K562 (cell line): ENCODE results near the gene ALK. TPM values are rescaled to one million over a fixed set of nuclear protein-coding genes. Genes with fewer than 3 reads are reported as not detected.

ENCODE experiments used
- ATAC-seq: fragments of 200-7000 bp; cut with Tn5 transposase; 3 replicates; pipeline ENCODE4 v1.9.1; 2020; ENCODE audit warnings: moderate library complexity
- BruUV-seq: library from RNA; stranded (reverse); fragments of 400-500 nt; replicated peaks from 2 replicates; lab custom pipeline; 2021; lab: Mats Ljungman, UMichigan
- CTCF ChIA-PET: fragments of 300-600 bp; formaldehyde crosslinking; extraction: SDS; loops from one replicate; lab custom pipeline; 2021; ENCODE audit warnings: low intra/inter-chr PET ratio; lab: Yijun Ruan, JAX
- POLR2A ChIA-PET: fragments of 300-600, 350-650 bp; sonication (Branson Sonifier 250); formaldehyde crosslinking; extraction: SDS; loops from one replicate; lab custom pipeline; 2021; ENCODE audit warnings: antibody characterized with exemption, inconsistent platforms; lab: Yijun Ruan, JAX
- DNase-seq, 4 experiments: peaks; one replicate each; pipeline versions ENCODE4 v3.0.0 to v3.0.0-alpha.2; 2011 to 2018; ENCODE audit warnings: low spot score in 3 of 4, mixed read lengths in 3 of 4; ENCODE audit errors: extremely low read depth in 1 of 4
- FAIRE-seq: peaks from 2 replicates; lab custom pipeline; 2011; peaks lifted over from hg19 to GRCh38; lab: Jason Lieb, UNC
- H2AFZ ChIP-seq: 2 replicates; pipeline ENCODE4 v1.6.0; 2011; ENCODE audit warnings: low read depth, low read length, control low read depth, inconsistent platforms
- H3K27ac ChIP-seq: fragments of 200-600 bp; 3 replicates; pipeline ENCODE4 v1.8.0; 2011; ENCODE audit warnings: low read depth, mild to moderate bottlenecking, control low read depth, inconsistent platforms, low read length, moderate library complexity, mixed read lengths; ENCODE audit errors: extremely low read depth
- H3K27me3 ChIP-seq, 2 experiments: fragments of 300-600 bp in 1 of 2; 2 replicates in 1 of 2; 3 replicates in 1 of 2; pipeline versions ENCODE4 v1.6.0 to v1.8.0; 2011; ENCODE audit warnings: inconsistent platforms in 2 of 2, low read length in 2 of 2, mild to moderate bottlenecking in 1 of 2, mixed read lengths in 1 of 2, moderate library complexity in 1 of 2; ENCODE audit not compliant: control insufficient read depth in 2 of 2, insufficient read depth in 2 of 2
- H3K36me3 ChIP-seq: fragments of 300-600 bp; 3 replicates; pipeline ENCODE4 v1.8.0; 2011; ENCODE audit warnings: mild to moderate bottlenecking, low read length, inconsistent platforms; ENCODE audit not compliant: control insufficient read depth, insufficient read depth
- H3K4me1 ChIP-seq, 2 experiments: fragments of 200-600 bp in 1 of 2; replicated peaks in 1 of 2; 2 replicates in 1 of 2; 3 replicates in 1 of 2; pipeline versions ENCODE4 v1.5.1 to v1.8.0; 2011; ENCODE audit warnings: inconsistent platforms in 2 of 2, low read length in 2 of 2, mild to moderate bottlenecking in 1 of 2, mixed read lengths in 1 of 2, moderate library complexity in 1 of 2; ENCODE audit not compliant: control insufficient read depth in 2 of 2, insufficient read depth in 2 of 2
- H3K4me2 ChIP-seq: 2 replicates; pipeline ENCODE4 v1.6.1; 2011; ENCODE audit warnings: low read length, control low read depth, inconsistent platforms, mixed read lengths; ENCODE audit not compliant: insufficient read depth
- H3K4me3 ChIP-seq: fragments of 200-600 bp; sonication (generic), shearing (Covaris generic); 2 replicates; pipeline ENCODE4 v1.5.1; 2016; ENCODE audit warnings: control low read depth, inconsistent platforms
- H3K79me2 ChIP-seq: fragments of 200-600 bp; 3 replicates; pipeline ENCODE4 v1.8.0; 2011; ENCODE audit warnings: low read length, inconsistent platforms; ENCODE audit not compliant: control insufficient read depth, insufficient read depth
- H3K9ac ChIP-seq, 2 experiments: 2 replicates each; pipeline versions ENCODE4 v1.6.0 to v1.6.1; 2011; ENCODE audit warnings: low read depth in 2 of 2, low read length in 2 of 2, control low read depth in 1 of 2, inconsistent platforms in 1 of 2, mild to moderate bottlenecking in 1 of 2, mixed read lengths in 1 of 2; ENCODE audit not compliant: insufficient read depth in 1 of 2
- H3K9me1 ChIP-seq: one replicate; pipeline ENCODE4 v1.6.0; 2011; ENCODE audit warnings: inconsistent platforms, mild to moderate bottlenecking, low read length, moderate library complexity; ENCODE audit not compliant: control insufficient read depth, insufficient read depth
- H3K9me3 ChIP-seq: replicated peaks from 2 replicates; pipeline ENCODE4 v1.5.1; 2011; ENCODE audit warnings: low read depth, low read length, inconsistent platforms; ENCODE audit not compliant: control insufficient read depth, insufficient read depth
- H4K20me1 ChIP-seq: replicated peaks from 2 replicates; pipeline ENCODE4 v1.6.1; 2011; ENCODE audit warnings: low read length, inconsistent platforms, mixed read lengths; ENCODE audit not compliant: control insufficient read depth, insufficient read depth
- CBFA2T2 ChIP-seq: fragments of 450-650 bp; conservative IDR thresholded peaks from 2 replicates; pipeline ENCODE4 v1.6.1; 2017; ENCODE audit warnings: mild to moderate bottlenecking
- ETV6 ChIP-seq, 3 experiments: fragments of 150-350 bp in 1 of 3; sonication (generic) in 1 of 3; formaldehyde crosslinking in 1 of 3; IDR thresholded peaks; 2 replicates each; pipeline versions ENCODE4 v1.6.1 to v1.8.0; 2014 to 2022; ENCODE audit warnings: borderline replicate concordance in 2 of 3, low read depth in 2 of 3, antibody characterized with exemption in 1 of 3, low read length in 1 of 3, mild to moderate bottlenecking in 1 of 3, missing genetic modification reagents in 1 of 3
- MXI1 ChIP-seq: IDR thresholded peaks from 2 replicates; pipeline ENCODE4 v1.6.1; 2011; ENCODE audit warnings: low read depth, mild to moderate bottlenecking, improper control_type of control experiment, low read length
- SMAD2 ChIP-seq: fragments of 150-350 bp; IDR thresholded peaks from 2 replicates; pipeline ENCODE4 v1.6.1; 2014; ENCODE audit warnings: low read depth, mild to moderate bottlenecking, low read length
- STAT5B ChIP-seq: fragments of 250-450 bp; sonication (Bioruptor Pico); IDR thresholded peaks from 2 replicates; pipeline ENCODE4 v1.8.0; 2021; ENCODE audit warnings: mild to moderate bottlenecking, inconsistent platforms
- TARDBP ChIP-seq: fragments of 450-650 bp; IDR thresholded peaks from 2 replicates; pipeline ENCODE4 v1.6.1; 2016
- ZFPM2 ChIP-seq: fragments of 250-450 bp; sonication (Bioruptor Pico); IDR thresholded peaks from 2 replicates; pipeline ENCODE4 v1.5.1; 2022; ENCODE audit warnings: mild to moderate bottlenecking
- ZFX ChIP-seq: sonication (generic); formaldehyde crosslinking; IDR thresholded peaks from 2 replicates; pipeline ENCODE4 v1.8.0; 2022; ENCODE audit warnings: mild to moderate bottlenecking, missing genetic modification reagents, moderate library complexity
- ZNF217 ChIP-seq: sonication (generic); formaldehyde crosslinking; IDR thresholded peaks from 2 replicates; pipeline ENCODE4 v1.8.0; 2022; ENCODE audit warnings: mild to moderate bottlenecking, missing genetic modification reagents
- ZNF224 ChIP-seq: sonication (generic); formaldehyde crosslinking; IDR thresholded peaks from 2 replicates; pipeline ENCODE4 v1.8.0; 2022; ENCODE audit warnings: mild to moderate bottlenecking, missing genetic modification reagents
- ZNF644 ChIP-seq: fragments of 200-800 bp; sonication (Bioruptor generic); IDR thresholded peaks from 2 replicates; pipeline ENCODE4 v1.6.1; 2016; ENCODE audit warnings: low read depth, missing genetic modification characterization, missing compliant biosample characterization
- ZNF766 ChIP-seq: fragments of 200-800 bp; sonication (Bioruptor generic); conservative IDR thresholded peaks from 2 replicates; pipeline ENCODE4 v1.6.1; 2016; ENCODE audit warnings: missing genetic modification characterization, missing compliant biosample characterization
- WGBS: fragments of 100-300 bp; shearing (Covaris generic); methylation state at CpG from one replicate; pipeline ENCODE4 v1.1.6; 2016; ENCODE audit warnings: low coverage, mixed read lengths; ENCODE audit not compliant: insufficient coverage; ENCODE audit errors: missing lambda C conversion rate; 5-methylcytosine and 5-hydroxymethylcytosine counted together
- in situ Hi-C: fragments of 300-500 bp; cut with MboI; formaldehyde crosslinking; loops from 4 replicates; pipeline ENCODE4 v1.15.0; 2018; ENCODE audit warnings: inconsistent platforms, mixed read lengths
- intact Hi-C: fragments of 100-400 bp; cut with micrococcal nuclease; formaldehyde crosslinking; loops from 2 replicates; pipeline ENCODE4 v1.14.2; 2022
- polyA plus RNA-seq, 8 experiments: library from polyadenylated mRNA; depleted of rRNA in 4 of 8; stranded (reverse) in 5 of 8; unstranded in 3 of 8; fragments of >200 nt; fragmentation: Nextera tagmentation in 2 of 8; fragmentation: Illumina TruSeq in 1 of 8; extraction: Ambion mirVana in 2 of 8; extraction: Trizol in 1 of 8; gene quantifications; 2 replicates each; pipeline versions ENCODE4 v1.2.1 to v1.2.3, GENCODE V29; 2011 to 2014; ENCODE audit warnings: inconsistent platforms in 1 of 8, missing spikeins in 1 of 8
- total RNA-seq, 7 experiments: library from RNA; depleted of rRNA in 6 of 7; stranded (reverse); fragments of >200 nt in 6 of 7; fragmentation: Illumina TruSeq in 2 of 7; extraction: Trizol in 2 of 7; gene quantifications; 2 replicates each; pipeline versions ENCODE4 v1.2.1 to v1.2.3, GENCODE V29; 2011 to 2021; ENCODE audit warnings: low replicate concordance in 1 of 7
- TF ChIP-seq, protein P1 (sequence below): sonication (generic); formaldehyde crosslinking; IDR thresholded peaks from 2 replicates; pipeline ENCODE4 v1.8.1; 2022; ENCODE audit warnings: missing genetic modification reagents
- TF ChIP-seq, protein P2 (sequence below): sonication (generic); IDR thresholded peaks from 2 replicates; pipeline ENCODE4 v1.6.1; 2016

ALK gene
- total and polyA plus RNA-seq, 9 of the 15 experiments (the other 6 are each of a cell fraction or from before 2014, with no cell fraction given) = not detected

DNA sequence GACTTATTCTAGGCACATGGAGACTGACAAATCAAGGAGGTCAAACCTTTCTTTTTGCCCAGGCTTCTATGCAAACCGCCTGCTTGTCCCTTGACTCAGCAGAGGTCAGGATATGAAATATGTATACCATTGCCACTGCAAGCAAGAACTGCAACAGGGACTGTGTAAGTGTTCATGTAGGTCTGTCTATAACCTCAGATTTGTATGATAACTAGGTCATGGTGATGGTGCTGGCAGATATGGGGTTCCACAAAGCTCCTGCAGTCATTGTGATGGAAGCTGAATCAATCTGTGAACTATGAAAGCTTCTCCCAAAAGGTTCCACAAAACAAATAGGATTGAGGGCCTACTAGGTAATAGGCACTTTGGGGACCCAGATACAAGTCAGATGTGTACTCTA lies 489.9 kb downstream of the ALK start:
- BruUV-seq = no TSS peak
- no peak for ATAC-seq
- H2AFZ ChIP-seq = no peak overlapping the region
- DNase-seq = no peak
- H3K36me3 ChIP-seq = no peaks in the 10 kb centered on the region
- H3K9me3 ChIP-seq = no peaks in the 10 kb centered on the region
- no peak overlapping the region for H3K9ac ChIP-seq
- no peaks in the 10 kb centered on the region for H3K79me2 ChIP-seq
- no peaks in the 10 kb centered on the region for H3K9me1 ChIP-seq
- no peak overlapping the region for H3K27ac ChIP-seq
- POLR2A ChIA-PET = no interaction called here
- WGBS = 0% methylated on average over 1 of the region's 1 CpG
- TF ChIP-seq, protein P1, sequence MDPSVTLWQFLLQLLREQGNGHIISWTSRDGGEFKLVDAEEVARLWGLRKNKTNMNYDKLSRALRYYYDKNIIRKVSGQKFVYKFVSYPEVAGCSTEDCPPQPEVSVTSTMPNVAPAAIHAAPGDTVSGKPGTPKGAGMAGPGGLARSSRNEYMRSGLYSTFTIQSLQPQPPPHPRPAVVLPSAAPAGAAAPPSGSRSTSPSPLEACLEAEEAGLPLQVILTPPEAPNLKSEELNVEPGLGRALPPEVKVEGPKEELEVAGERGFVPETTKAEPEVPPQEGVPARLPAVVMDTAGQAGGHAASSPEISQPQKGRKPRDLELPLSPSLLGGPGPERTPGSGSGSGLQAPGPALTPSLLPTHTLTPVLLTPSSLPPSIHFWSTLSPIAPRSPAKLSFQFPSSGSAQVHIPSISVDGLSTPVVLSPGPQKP = no peak
- TF ChIP-seq ZNF217 (CRISPR knock-in tag) = no peak
- no peak for TF ChIP-seq STAT5B (CRISPR knock-in tag)
- TF ChIP-seq ZFX = no peak
- no peak for TF ChIP-seq TARDBP
- no peak for TF ChIP-seq ZFPM2 (CRISPR knock-in tag)
- no peak for TF ChIP-seq CBFA2T2
- TF ChIP-seq ZNF644 (tag) = no peak
- no peak for TF ChIP-seq SMAD2
- TF ChIP-seq ZNF224 (CRISPR knock-in tag) = no peak
- TF ChIP-seq, protein P2, sequence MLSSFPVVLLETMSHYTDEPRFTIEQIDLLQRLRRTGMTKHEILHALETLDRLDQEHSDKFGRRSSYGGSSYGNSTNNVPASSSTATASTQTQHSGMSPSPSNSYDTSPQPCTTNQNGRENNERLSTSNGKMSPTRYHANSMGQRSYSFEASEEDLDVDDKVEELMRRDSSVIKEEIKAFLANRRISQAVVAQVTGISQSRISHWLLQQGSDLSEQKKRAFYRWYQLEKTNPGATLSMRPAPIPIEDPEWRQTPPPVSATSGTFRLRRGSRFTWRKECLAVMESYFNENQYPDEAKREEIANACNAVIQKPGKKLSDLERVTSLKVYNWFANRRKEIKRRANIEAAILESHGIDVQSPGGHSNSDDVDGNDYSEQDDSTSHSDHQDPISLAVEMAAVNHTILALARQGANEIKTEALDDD = no peak
- no peak for TF ChIP-seq MXI1
- no peak for TF ChIP-seq ETV6 (IDR thresholded peaks at IDR 0.05; ENCODE audit: borderline replicate concordance in 1 of 2, low read depth in 2 of 2, low read length in 1 of 2)
- TF ChIP-seq ETV6 (CRISPR knock-in tag; IDR thresholded peaks at IDR 0.05; ENCODE audit: borderline replicate concordance) = no peak
- no peak for TF ChIP-seq ZNF766
- H3K4me1 ChIP-seq = no peaks in the 10 kb centered on the region
- no peak overlapping the region for H3K4me3 ChIP-seq
- intact Hi-C loops (no loop called here), in situ Hi-C loops (no loop called here)
- FAIRE-seq = no peak
- no peaks in the 10 kb centered on the region for H3K27me3 ChIP-seq
- H4K20me1 ChIP-seq = no peaks in the 10 kb centered on the region
- no peak overlapping the region for H3K4me2 ChIP-seq
- CTCF ChIA-PET = no interaction called here
